Neural crest cell (in vitro differentiated cells): Measurements from ENCODE around the gene TMEM51. TPM values are rescaled to one million over a fixed set of nuclear protein-coding genes. Genes with fewer than 3 reads are reported as not detected.

Source experiments
- DNase-seq: peaks from one replicate; pipeline ENCODE4 v3.0.0; 2021; ENCODE audit warnings: low read depth, mixed read lengths, low spot score
- H3K27ac Mint-ChIP-seq: one replicate; pipeline ENCODE4 v1.8.0; 2021; ENCODE audit warnings: mild to moderate bottlenecking, mixed read lengths; ENCODE audit not compliant: unreplicated experiment
- H3K27me3 Mint-ChIP-seq: 2 replicates; pipeline ENCODE4 v1.8.0; 2021; ENCODE audit warnings: low read depth, mild to moderate bottlenecking, mixed read lengths
- H3K36me3 Mint-ChIP-seq: 2 replicates; pipeline ENCODE4 v1.8.0; 2021; ENCODE audit warnings: low read depth, mild to moderate bottlenecking, mixed read lengths
- H3K4me1 Mint-ChIP-seq: 2 replicates; pipeline ENCODE4 v1.8.0; 2021; ENCODE audit warnings: mixed read lengths
- H3K4me3 Mint-ChIP-seq: one replicate; pipeline ENCODE4 v1.8.0; 2021; ENCODE audit warnings: mild to moderate bottlenecking, mixed read lengths
- H3K9me3 Mint-ChIP-seq: 2 replicates; pipeline ENCODE4 v1.8.0; 2021; ENCODE audit warnings: mixed read lengths
- total RNA-seq: library from RNA; stranded (reverse); gene quantifications from 2 replicates; pipeline ENCODE4 v1.2.1, GENCODE V29; 2021
- TF ChIP-seq, protein P1 (sequence below): fragments of 200-600 bp; sonication (generic); conservative IDR thresholded peaks from 2 replicates; pipeline ENCODE4 v1.5.0; 2021; ENCODE audit warnings: antibody characterized with exemption, mild to moderate bottlenecking

Gene TMEM51
- total RNA-seq, 1 donor from 2014 or later: 6.7 TPM

DNA sequence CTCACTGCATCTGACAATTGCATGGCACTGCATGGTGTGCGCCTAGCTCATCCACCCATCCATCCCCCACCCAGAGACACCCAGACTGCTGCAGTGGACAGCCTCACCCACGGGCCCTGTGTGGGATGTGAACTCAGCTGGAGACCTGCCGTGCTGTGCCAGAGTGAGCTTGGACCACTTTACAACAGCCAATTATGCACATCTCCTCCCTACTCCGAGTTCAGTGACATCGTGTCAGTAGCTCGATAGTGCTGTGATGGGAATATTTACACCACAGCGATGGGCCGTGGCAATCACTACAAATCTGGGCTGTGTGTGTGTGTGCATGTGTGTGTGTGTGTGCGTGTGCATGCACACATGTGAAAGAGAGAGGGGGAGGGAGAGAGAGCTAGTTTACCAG, 42.5 kb downstream of the TMEM51 start:
- peaks cover 30% of the 10 kb centered on the region for H3K4me1 Mint-ChIP-seq
- TF ChIP-seq, protein P1, sequence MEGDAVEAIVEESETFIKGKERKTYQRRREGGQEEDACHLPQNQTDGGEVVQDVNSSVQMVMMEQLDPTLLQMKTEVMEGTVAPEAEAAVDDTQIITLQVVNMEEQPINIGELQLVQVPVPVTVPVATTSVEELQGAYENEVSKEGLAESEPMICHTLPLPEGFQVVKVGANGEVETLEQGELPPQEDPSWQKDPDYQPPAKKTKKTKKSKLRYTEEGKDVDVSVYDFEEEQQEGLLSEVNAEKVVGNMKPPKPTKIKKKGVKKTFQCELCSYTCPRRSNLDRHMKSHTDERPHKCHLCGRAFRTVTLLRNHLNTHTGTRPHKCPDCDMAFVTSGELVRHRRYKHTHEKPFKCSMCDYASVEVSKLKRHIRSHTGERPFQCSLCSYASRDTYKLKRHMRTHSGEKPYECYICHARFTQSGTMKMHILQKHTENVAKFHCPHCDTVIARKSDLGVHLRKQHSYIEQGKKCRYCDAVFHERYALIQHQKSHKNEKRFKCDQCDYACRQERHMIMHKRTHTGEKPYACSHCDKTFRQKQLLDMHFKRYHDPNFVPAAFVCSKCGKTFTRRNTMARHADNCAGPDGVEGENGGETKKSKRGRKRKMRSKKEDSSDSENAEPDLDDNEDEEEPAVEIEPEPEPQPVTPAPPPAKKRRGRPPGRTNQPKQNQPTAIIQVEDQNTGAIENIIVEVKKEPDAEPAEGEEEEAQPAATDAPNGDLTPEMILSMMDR: no peak
- H3K36me3 Mint-ChIP-seq: no peaks in the 10 kb centered on the region
- no peak for DNase-seq
- H3K4me3 Mint-ChIP-seq: no peak overlapping the region
- no peaks in the 10 kb centered on the region for H3K27me3 Mint-ChIP-seq
- no peaks in the 10 kb centered on the region for H3K9me3 Mint-ChIP-seq
- no peak overlapping the region for H3K27ac Mint-ChIP-seq

DNA sequence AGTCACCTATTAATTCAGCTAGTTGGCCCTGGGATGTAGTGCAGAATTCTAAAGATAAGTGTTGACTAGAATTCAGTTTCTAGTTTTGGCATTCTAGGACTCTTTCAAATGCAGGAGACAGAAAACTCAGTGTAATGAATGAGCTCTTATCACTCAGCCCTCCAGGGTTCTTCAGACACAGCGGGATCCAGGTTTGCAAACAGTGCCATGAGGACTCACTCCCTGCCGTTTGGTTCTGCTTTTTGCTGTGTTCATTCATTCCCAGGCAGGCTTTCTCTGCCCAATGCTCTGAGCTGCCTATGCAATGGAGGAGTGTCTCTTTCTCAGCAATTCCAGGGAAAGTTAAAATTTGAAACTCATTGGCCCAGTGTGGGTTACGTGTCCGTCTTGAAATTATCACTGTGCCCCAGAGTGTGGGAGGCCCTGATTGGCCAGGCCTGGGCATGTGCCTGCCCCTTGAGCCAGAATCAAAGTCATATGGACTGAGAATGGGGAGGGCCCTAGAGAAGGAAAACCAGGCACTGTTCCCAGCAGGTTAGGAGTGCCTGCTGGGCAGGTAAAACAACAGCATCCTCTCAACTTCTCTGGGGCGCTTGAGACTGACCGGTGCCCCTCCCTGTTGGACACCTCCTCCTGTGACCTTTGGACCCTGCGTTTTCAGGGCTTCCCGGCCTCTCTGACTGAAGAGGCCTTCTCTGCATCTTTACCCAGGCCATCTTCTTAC, 43.4 kb downstream of the TMEM51 start:
- no peak overlapping the region for H3K4me3 Mint-ChIP-seq
- TF ChIP-seq, protein P1: no peak
- H3K27ac Mint-ChIP-seq: no peak overlapping the region
- DNase-seq: no peak
- H3K36me3 Mint-ChIP-seq: no peaks in the 10 kb centered on the region
- H3K4me1 Mint-ChIP-seq: peaks cover 24% of the 10 kb centered on the region
- no peaks in the 10 kb centered on the region for H3K27me3 Mint-ChIP-seq
- no peaks in the 10 kb centered on the region for H3K9me3 Mint-ChIP-seq

DNA sequence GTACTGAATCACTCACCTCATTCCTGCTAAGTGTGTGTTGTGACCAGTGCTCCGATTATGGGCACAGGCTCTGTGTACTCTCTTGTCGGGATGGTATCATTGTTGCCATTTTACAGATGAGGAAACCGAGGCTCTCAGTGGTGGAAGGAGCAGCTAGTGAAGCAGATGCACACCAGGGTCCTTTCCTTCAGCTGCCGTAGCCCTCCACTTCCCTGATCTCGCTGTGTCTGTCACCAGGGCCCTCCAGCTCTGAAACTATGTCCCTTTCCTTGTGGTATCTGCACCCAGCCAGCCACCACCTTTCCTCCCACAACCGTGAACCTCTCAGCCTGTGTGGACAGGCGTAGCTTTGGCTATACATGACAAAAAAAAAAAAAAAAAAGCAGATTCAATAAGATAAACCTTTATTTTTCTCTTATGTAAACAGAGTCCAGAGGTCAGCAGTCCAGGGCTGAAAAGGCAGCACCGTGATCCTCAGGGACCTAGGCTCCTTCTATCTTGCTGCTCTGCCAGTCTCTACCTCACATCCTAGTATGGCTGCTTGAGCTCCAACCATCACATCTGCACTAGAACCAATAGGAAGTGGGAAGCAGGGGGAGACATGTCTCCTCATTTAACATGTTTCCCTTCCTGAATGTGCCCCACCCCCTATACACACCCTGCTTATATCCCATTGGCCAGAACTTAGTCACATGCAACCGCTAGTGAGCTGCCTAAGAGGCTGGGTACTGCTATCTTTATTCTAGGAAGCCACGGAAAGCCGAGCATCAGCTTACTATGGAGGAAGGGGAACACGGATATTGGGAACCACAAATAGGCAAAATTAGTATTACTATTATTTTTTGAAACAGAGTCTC, 44.3 kb downstream of the TMEM51 start:
- Mint-ChIP-seq H3K4me3 (no peak overlapping the region), H3K36me3 (no peaks in the 10 kb centered on the region), H3K4me1 (peaks cover 28% of the 10 kb centered on the region), H3K27ac (no peak overlapping the region), H3K27me3 (no peaks in the 10 kb centered on the region), H3K9me3 (no peaks in the 10 kb centered on the region)
- TF ChIP-seq, protein P1: no peak
- no peak for DNase-seq

DNA sequence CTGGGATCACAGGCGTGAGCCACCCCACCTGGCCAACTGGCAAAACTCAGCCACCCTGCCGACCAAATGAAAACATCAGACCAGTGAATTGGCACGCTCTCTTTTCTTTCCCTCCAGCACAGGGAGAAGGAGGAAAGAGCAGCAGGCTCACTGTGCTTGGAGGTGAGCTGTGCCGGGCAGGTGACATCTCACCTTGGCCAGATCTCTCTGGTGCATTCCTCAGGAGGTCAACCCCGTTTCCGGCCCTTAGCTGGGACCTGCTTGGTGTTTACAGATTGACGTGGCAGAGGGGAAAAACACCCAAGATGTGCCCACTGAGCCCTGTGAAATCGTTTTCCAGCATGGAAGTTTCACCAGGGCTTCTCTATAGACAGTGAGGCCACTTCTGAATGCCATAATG, 45.1 kb downstream of the TMEM51 start:
- peaks cover 35% of the 10 kb centered on the region for H3K4me1 Mint-ChIP-seq
- no peaks in the 10 kb centered on the region for H3K36me3 Mint-ChIP-seq
- no peak for DNase-seq
- H3K9me3 Mint-ChIP-seq: no peaks in the 10 kb centered on the region
- no peak overlapping the region for H3K27ac Mint-ChIP-seq
- no peak overlapping the region for H3K4me3 Mint-ChIP-seq
- no peaks in the 10 kb centered on the region for H3K27me3 Mint-ChIP-seq
- TF ChIP-seq, protein P1: no peak

DNA sequence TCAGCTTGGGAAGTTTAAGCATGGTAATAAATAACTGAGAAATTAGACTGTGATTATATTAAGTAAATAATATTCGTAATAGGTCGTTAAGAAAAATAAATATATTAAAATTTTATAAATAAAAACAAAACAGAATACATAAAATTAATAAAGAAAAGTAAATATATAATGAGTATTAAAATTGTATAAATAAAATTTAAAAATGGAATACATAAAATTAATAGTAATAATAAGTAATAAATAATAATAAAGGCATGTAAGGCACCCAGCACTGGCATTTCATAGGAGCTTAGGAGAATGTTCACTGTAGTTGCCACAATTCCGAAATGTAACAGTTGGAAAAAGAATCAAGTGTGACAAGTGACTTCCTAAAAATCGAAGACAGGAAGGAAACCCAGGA, 47.7 kb downstream of the TMEM51 start:
- TF ChIP-seq, protein P1: no peak
- DNase-seq: no peak
- no peaks in the 10 kb centered on the region for H3K9me3 Mint-ChIP-seq
- peaks cover 51% of the 10 kb centered on the region for H3K4me1 Mint-ChIP-seq
- H3K27ac Mint-ChIP-seq: no peak overlapping the region
- H3K4me3 Mint-ChIP-seq: no peak overlapping the region
- no peaks in the 10 kb centered on the region for H3K27me3 Mint-ChIP-seq
- H3K36me3 Mint-ChIP-seq: no peaks in the 10 kb centered on the region
